Mesenchymal stem cell (in vitro differentiated cells and primary cell): ENCODE measurements around the gene UGT1A4.

Experiments
- DNase-seq: peaks from one replicate; pipeline ENCODE4 v3.0.0-alpha.2; 2013
- H2AFZ ChIP-seq: one replicate; pipeline ENCODE4 v1.6.1; 2013; ENCODE audit warnings: low read depth, mild to moderate bottlenecking, control low read depth, inconsistent platforms, low read length, moderate library complexity
- H2AK5ac ChIP-seq: 2 replicates; pipeline ENCODE4 v1.6.1; 2013; ENCODE audit warnings: low read length, moderate library complexity, mild to moderate bottlenecking, inconsistent platforms; ENCODE audit not compliant: severe bottlenecking
- H2BK120ac ChIP-seq: one replicate; pipeline ENCODE4 v1.6.1; 2013; ENCODE audit warnings: low read depth, mild to moderate bottlenecking, inconsistent platforms, low read length, moderate library complexity
- H2BK12ac ChIP-seq, 2 experiments: one replicate each; pipeline ENCODE4 v1.6.1; 2013; ENCODE audit warnings: inconsistent platforms in 2 of 2, low read length in 2 of 2, mild to moderate bottlenecking in 2 of 2, moderate library complexity in 2 of 2, control low read depth in 1 of 2
- H2BK15ac ChIP-seq: one replicate; pipeline ENCODE4 v1.6.1; 2013; ENCODE audit warnings: mild to moderate bottlenecking, low read depth, inconsistent platforms; ENCODE audit not compliant: poor library complexity, severe bottlenecking
- H2BK5ac ChIP-seq: 2 replicates; pipeline ENCODE4 v1.6.1; 2013; ENCODE audit warnings: low read depth, mild to moderate bottlenecking, low read length, control low read depth, inconsistent platforms; ENCODE audit not compliant: poor library complexity, severe bottlenecking
- H3K14ac ChIP-seq, 2 experiments: one replicate each; pipeline ENCODE4 v1.6.1; 2013; ENCODE audit warnings: inconsistent platforms in 2 of 2, low read length in 2 of 2, control low read depth in 1 of 2, mild to moderate bottlenecking in 1 of 2, moderate library complexity in 1 of 2
- H3K18ac ChIP-seq, 2 experiments: one replicate each; pipeline ENCODE4 v1.6.1; 2013; ENCODE audit warnings: inconsistent platforms in 2 of 2, low read length in 2 of 2, control low read depth in 1 of 2, low read depth in 1 of 2, mild to moderate bottlenecking in 1 of 2
- H3K23ac ChIP-seq, 2 experiments: one replicate each; pipeline ENCODE4 v1.6.1; 2013; ENCODE audit warnings: inconsistent platforms in 2 of 2, low read length in 2 of 2, mild to moderate bottlenecking in 2 of 2, moderate library complexity in 2 of 2, control low read depth in 1 of 2
- H3K27ac ChIP-seq: 2 replicates; pipeline ENCODE4 v1.5.1; 2013; ENCODE audit warnings: mild to moderate bottlenecking, moderate library complexity, low read length, control low read depth, inconsistent platforms; ENCODE audit not compliant: poor library complexity, severe bottlenecking
- H3K27me3 ChIP-seq, 2 experiments: 2 replicates each; pipeline versions ENCODE4 v1.6.1 to v1.7.0; 2013; ENCODE audit warnings: low read length in 2 of 2, mild to moderate bottlenecking in 2 of 2, moderate library complexity in 2 of 2, control low read depth in 1 of 2, inconsistent platforms in 1 of 2; ENCODE audit not compliant: control insufficient read depth in 1 of 2, insufficient read depth in 1 of 2
- H3K36me3 ChIP-seq, 2 experiments: 2 replicates each; pipeline versions ENCODE4 v1.6.1 to v1.7.0; 2013; ENCODE audit warnings: low read length in 2 of 2, control low read depth in 1 of 2, inconsistent platforms in 1 of 2, low read depth in 1 of 2, mild to moderate bottlenecking in 1 of 2; ENCODE audit not compliant: insufficient read depth in 2 of 2, control insufficient read depth in 1 of 2
- H3K4ac ChIP-seq, 2 experiments: one replicate each; pipeline ENCODE4 v1.6.1; 2013; ENCODE audit warnings: inconsistent platforms in 2 of 2, low read length in 2 of 2, mild to moderate bottlenecking in 2 of 2, moderate library complexity in 2 of 2, control low read depth in 1 of 2, low read depth in 1 of 2
- H3K4me1 ChIP-seq: 2 replicates; pipeline ENCODE4 v1.6.1; 2013; ENCODE audit warnings: low read depth, low read length, control low read depth; ENCODE audit not compliant: control insufficient read depth, insufficient read depth
- H3K4me2 ChIP-seq: 2 replicates; pipeline ENCODE4 v1.6.1; 2013; ENCODE audit warnings: low read length, mild to moderate bottlenecking, inconsistent platforms; ENCODE audit not compliant: poor library complexity, severe bottlenecking
- H3K4me3 ChIP-seq, 2 experiments: 2 replicates each; pipeline versions ENCODE4 v1.5.1 to v1.7.0; 2013; ENCODE audit warnings: low read length in 2 of 2, mild to moderate bottlenecking in 2 of 2, control low read depth in 1 of 2, low read depth in 1 of 2; ENCODE audit not compliant: insufficient read depth in 1 of 2
- H3K79me1 ChIP-seq: replicated peaks from 2 replicates; pipeline ENCODE4 v1.6.1; 2013; ENCODE audit warnings: mild to moderate bottlenecking, control low read depth, low read length, inconsistent platforms; ENCODE audit not compliant: poor library complexity, severe bottlenecking
- H3K9ac ChIP-seq: 2 replicates; pipeline ENCODE4 v1.7.0; 2013; ENCODE audit warnings: mild to moderate bottlenecking, low read length, moderate library complexity
- H3K9me3 ChIP-seq: 2 replicates; pipeline ENCODE4 v1.7.0; 2013; ENCODE audit warnings: mild to moderate bottlenecking, low read length; ENCODE audit not compliant: control insufficient read depth
- H4K8ac ChIP-seq: one replicate; pipeline ENCODE4 v1.6.1; 2013; ENCODE audit warnings: inconsistent platforms, mild to moderate bottlenecking, low read length, moderate library complexity
- H4K91ac ChIP-seq: one replicate; pipeline ENCODE4 v1.6.1; 2013; ENCODE audit warnings: mild to moderate bottlenecking, low read length, inconsistent platforms
- WGBS: methylation state at CpG from one replicate; pipeline ENCODE4 v1.1.7; 2013; ENCODE audit warnings: mixed read lengths; 5-methylcytosine and 5-hydroxymethylcytosine counted together

UGT1A4 gene

GRCh38 chr2:233691443-233692433 lies 26.8 kb upstream of the UGT1A4 start:
- Histone ChIP-seq H2AK5ac (no peak overlapping the region), H2BK12ac (no peak overlapping the region), H2BK5ac (no peak overlapping the region), H3K36me3 (no peaks in the 10 kb centered on the region), H3K9ac (no peak overlapping the region), H4K91ac (no peak overlapping the region), H3K18ac (no peak overlapping the region), H2BK120ac (no peak overlapping the region), H2AFZ (no peak overlapping the region), H3K27ac (no peak overlapping the region), H3K4me1 (no peaks in the 10 kb centered on the region), H3K4ac (no peak overlapping the region), H3K4me2 (no peak overlapping the region), H4K8ac (no peak overlapping the region), H3K79me1 (no peaks in the 10 kb centered on the region), H3K4me3 (no peak overlapping the region), H2BK15ac (no peak overlapping the region), H3K9me3 (no peaks in the 10 kb centered on the region), H3K27me3 (peaks cover 0 to 19% of the 10 kb centered on the region in 2 experiments), H3K14ac (no peak overlapping the region), H3K23ac (no peak overlapping the region)
- no peak for DNase-seq
- 89% methylated on average over 8 of the region's 11 CpGs for WGBS

- no peaks in the 10 kb centered on the region for H3K9me3 ChIP-seq
- no peak within 1 kb of the TSS for H2AFZ ChIP-seq
- 88% methylated on average over 4 of the region's 4 CpGs for WGBS
- no peak within 1 kb of the TSS for H2BK12ac ChIP-seq
- no peaks in the 10 kb centered on the region for H3K79me1 ChIP-seq
- H3K18ac ChIP-seq: no peak within 1 kb of the TSS
- H3K9ac ChIP-seq: no peak within 1 kb of the TSS
- H4K91ac ChIP-seq: no peak within 1 kb of the TSS
- no peak within 1 kb of the TSS for H3K27ac ChIP-seq
- no peak within 1 kb of the TSS for H3K4ac ChIP-seq
- H3K4me1 ChIP-seq: no peaks in the 10 kb centered on the region
- no peak within 1 kb of the TSS for H2BK120ac ChIP-seq
- no peak within 1 kb of the TSS for H3K14ac ChIP-seq
- no peak for DNase-seq
- no peaks in the 10 kb centered on the region for H3K36me3 ChIP-seq
- H4K8ac ChIP-seq: no peak within 1 kb of the TSS
- H3K23ac ChIP-seq: no peak within 1 kb of the TSS
- H2AK5ac ChIP-seq: no peak within 1 kb of the TSS
- no peak within 1 kb of the TSS for H2BK15ac ChIP-seq
- H3K4me2 ChIP-seq: no peak within 1 kb of the TSS
- H2BK5ac ChIP-seq: no peak within 1 kb of the TSS
- no peak within 1 kb of the TSS for H3K4me3 ChIP-seq
- H3K27me3 ChIP-seq: peaks cover 0 to 19% of the 10 kb centered on the region in 2 experiments
These were observed 25.9 kb upstream of the UGT1A4 start, which contains the start of gene UGT1A6 for GRCh38 chr2:233692648-233693047. TSS of gene UGT1A6 (plus strand) at chr2:233692890. CDS start at chr2:233693005, 115 bp downstream.

- Histone ChIP-seq H2BK5ac (no peak overlapping the region), H3K23ac (no peak overlapping the region), H3K4me2 (no peak overlapping the region), H2AFZ (no peak overlapping the region), H3K14ac (no peak overlapping the region), H3K27me3 (peaks cover 0 to 13% of the 10 kb centered on the region in 2 experiments), H2BK15ac (no peak overlapping the region), H3K79me1 (no peaks in the 10 kb centered on the region), H4K91ac (no peak overlapping the region), H2AK5ac (no peak overlapping the region), H3K9me3 (no peaks in the 10 kb centered on the region), H4K8ac (no peak overlapping the region), H3K36me3 (no peaks in the 10 kb centered on the region), H3K9ac (no peak overlapping the region), H2BK12ac (no peak overlapping the region), H3K4me1 (no peaks in the 10 kb centered on the region), H3K27ac (no peak overlapping the region), H3K18ac (no peak overlapping the region), H3K4me3 (no peak overlapping the region), H2BK120ac (no peak overlapping the region), H3K4ac (no peak overlapping the region)
- no peak for DNase-seq
- WGBS: 92% methylated on average over 6 of the region's 6 CpGs
These were observed 24.6 kb upstream of the UGT1A4 start for GRCh38 chr2:233693963-233694362.

- WGBS: 84% methylated on average over 4 of the region's 4 CpGs
These were observed 19.8 kb upstream of the UGT1A4 start for GRCh38 chr2:233698740-233699139.

More at GRCh38 chr2:233698740-233699139, 19.8 kb upstream of the UGT1A4 start:
- Histone ChIP-seq H3K9me3 (no peaks in the 10 kb centered on the region), H2BK5ac (no peak overlapping the region), H4K8ac (peak overlapping the region; percentile 19), H3K36me3 (no peaks in the 10 kb centered on the region), H3K4me1 (peaks cover 3% of the 10 kb centered on the region), H3K4me3 (no peak overlapping the region), H3K27ac (no peak overlapping the region), H3K27me3 (peaks cover 0 to 3% of the 10 kb centered on the region in 2 experiments), H3K4ac (peak overlapping the region in 1 of 2 experiments; percentile 57), H3K9ac (no peak overlapping the region), H3K14ac (peak overlapping the region in 1 of 2 experiments; percentile 1), H2BK15ac (no peak overlapping the region), H3K4me2 (no peak overlapping the region), H2BK120ac (no peak overlapping the region), H3K18ac (peak overlapping the region in 1 of 2 experiments; percentile 64), H2AFZ (no peak overlapping the region), H4K91ac (peak overlapping the region; percentile 11), H2AK5ac (peak overlapping the region; percentile 11), H3K79me1 (no peaks in the 10 kb centered on the region), H2BK12ac (peak overlapping the region; percentile 23 to 38), H3K23ac (no peak overlapping the region)
- no peak for DNase-seq
